ENCODE results near the gene STXBP3. TPM values are rescaled to one million over a fixed set of nuclear protein-coding genes. Genes with fewer than 3 reads are reported as not detected.

The STXBP3 gene
- total RNA-seq, 1 experiment from 2014 or later, result 14.0 TPM

- DNase-seq (ENCODE audit: low spot score), result no peak
Measured at GRCh38 chr1:108842525-108843181, 96.2 kb downstream of the STXBP3 start.

GRCh38 chr1:108843390-108844137, 97.1 kb downstream of the STXBP3 start:
- no peak for DNase-seq (ENCODE audit: low spot score)

- no peak for DNase-seq (ENCODE audit: low spot score)
Measured at GRCh38 chr1:108845446-108845845, 99.0 kb downstream of the STXBP3 start.

- peak; percentile 25 for DNase-seq (ENCODE audit: low spot score)
Measured at GRCh38 chr1:108845991-108846390, 99.5 kb downstream of the STXBP3 start.

GRCh38 chr1:108847494-108847893, 101.0 kb downstream of the STXBP3 start:
- no peak for DNase-seq (ENCODE audit: low spot score)

GRCh38 chr1:108848806-108849205, 102.3 kb downstream of the STXBP3 start:
- DNase-seq (ENCODE audit: low spot score), result no peak

GRCh38 chr1:108850929-108851328, 104.5 kb downstream of the STXBP3 start:
- no peak for DNase-seq (ENCODE audit: low spot score)

GRCh38 chr1:108851567-108851966, 105.1 kb downstream of the STXBP3 start:
- no peak for DNase-seq (ENCODE audit: low spot score)

- no peak for DNase-seq (ENCODE audit: low spot score)
Measured at GRCh38 chr1:108852221-108852975, 105.9 kb downstream of the STXBP3 start.

- no peak for DNase-seq (ENCODE audit: low spot score)
Measured at GRCh38 chr1:108854221-108855019, 107.9 kb downstream of the STXBP3 start.

- no peak for DNase-seq (ENCODE audit: low spot score)
Measured at GRCh38 chr1:108856994-108857393, 110.5 kb downstream of the STXBP3 start, which contains the start of gene AKNAD1. AKNAD1 (minus strand) TSS chr1:108857094; CDS start chr1:108852664, 4,430 bp downstream.

GRCh38 chr1:108858230-108858950, 111.9 kb downstream of the STXBP3 start:
- no peak for DNase-seq (ENCODE audit: low spot score)

Other genes starting within 250 kb of the STXBP3 start
- gene EEIG2, start 186.6 kb upstream of the STXBP3 start, total RNA-seq (2014; rRNA removed; shearing (Covaris generic)), result 2.1 and 3.1 TPM in 2 replicates
- gene HENMT1, start 85.6 kb upstream of the STXBP3 start, total RNA-seq (2014; rRNA removed; shearing (Covaris generic)), result 15.1 and 15.2 TPM in 2 replicates
- gene PRPF38B, start 54.4 kb upstream of the STXBP3 start, total RNA-seq (2014; rRNA removed; shearing (Covaris generic)), result 28.2 and 30.0 TPM in 2 replicates
- gene FNDC7, start 33.8 kb upstream of the STXBP3 start, total RNA-seq (2014; rRNA removed; shearing (Covaris generic)), result not detected in 2 replicates
- gene AKNAD1, start 110.4 kb downstream of the STXBP3 start, total RNA-seq (2014; rRNA removed; shearing (Covaris generic)), result 0.64 TPM in 1 of 2 replicates, not detected in the other
- 47.5 and 49.7 TPM in 2 replicates for gene GPSM2, start 130.3 kb downstream of the STXBP3 start, total RNA-seq (2014; rRNA removed; shearing (Covaris generic))
- gene CLCC1, start 216.8 kb downstream of the STXBP3 start, total RNA-seq (2014; rRNA removed; shearing (Covaris generic)), result 11.0 and 18.5 TPM in 2 replicates